GM21515 (cell line): ENCODE data around the gene E2F3.
"Not testable (repeated sequence)": the region's sequence is repeated elsewhere in the genome, so short reads cannot be mapped to it uniquely, and the experiment has no call there.

Experiments
- ATAC-seq: cut with Tn5 transposase; IDR thresholded peaks from one replicate; pipeline ENCODE4 v1.9.1; 2021; ENCODE audit not compliant: unreplicated experiment

Gene E2F3

GRCh38 chr6:20464847-20465246 is 63.2 kb downstream of the E2F3 start:
- ATAC-seq, result no peak

GRCh38 chr6:20465616-20466015 is 63.9 kb downstream of the E2F3 start:
- not testable (repeated sequence) for ATAC-seq

- ATAC-seq, result no peak
Measured at GRCh38 chr6:20467437-20467836, 65.8 kb downstream of the E2F3 start.

- ATAC-seq, result no peak
Measured at GRCh38 chr6:20468209-20468608, 66.5 kb downstream of the E2F3 start.

GRCh38 chr6:20472748-20473147 is 71.1 kb downstream of the E2F3 start:
- no peak for ATAC-seq

DNA sequence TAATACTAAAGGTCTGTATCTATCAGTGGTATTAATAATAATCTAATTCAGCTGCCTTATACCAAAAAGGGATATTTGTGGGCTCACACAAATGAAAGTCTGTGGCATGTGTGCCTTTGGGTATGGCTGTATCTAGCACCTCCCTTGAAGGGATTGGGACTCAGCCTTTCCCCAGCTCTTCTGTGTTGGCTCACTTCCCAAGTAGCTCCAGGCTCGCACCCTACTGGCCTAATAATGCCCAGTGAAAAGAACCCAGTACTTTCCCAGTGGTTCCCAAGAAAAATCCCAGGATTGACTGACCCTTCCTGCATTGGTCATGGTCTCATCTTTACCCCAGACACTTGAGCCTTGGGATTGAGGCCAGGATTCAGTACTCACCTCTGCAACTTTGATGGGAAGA is 71.8 kb downstream of the E2F3 start:
- ATAC-seq, result no peak

- no peak for ATAC-seq
Measured at GRCh38 chr6:20474874-20475542, 73.3 kb downstream of the E2F3 start.

DNA sequence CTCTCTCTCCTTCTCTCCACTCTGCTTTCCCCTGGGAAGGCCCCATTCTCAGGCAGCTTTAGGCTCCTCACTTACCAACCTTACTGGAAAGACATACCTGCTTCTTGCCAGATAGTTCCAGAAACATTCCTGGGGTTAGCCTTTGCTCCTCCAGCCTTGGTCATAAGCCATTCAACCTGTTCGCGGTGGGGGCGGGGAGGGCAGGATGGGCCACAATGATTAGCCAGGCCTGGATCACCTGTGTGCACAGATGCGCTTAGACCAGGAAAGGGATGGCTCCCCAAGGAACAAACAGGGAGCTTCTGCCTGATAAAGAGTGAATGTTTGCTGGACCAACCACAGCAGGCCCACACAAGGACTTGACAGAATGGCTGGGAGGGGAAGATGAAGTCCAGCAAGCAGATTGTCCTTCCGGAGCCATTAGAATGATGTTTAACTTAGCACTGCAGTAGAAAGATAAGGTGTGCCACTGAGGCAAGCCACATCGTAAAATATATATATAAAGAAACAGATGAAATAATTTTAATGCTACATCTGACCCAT is 74.9 kb downstream of the E2F3 start:
- no peak for ATAC-seq

DNA sequence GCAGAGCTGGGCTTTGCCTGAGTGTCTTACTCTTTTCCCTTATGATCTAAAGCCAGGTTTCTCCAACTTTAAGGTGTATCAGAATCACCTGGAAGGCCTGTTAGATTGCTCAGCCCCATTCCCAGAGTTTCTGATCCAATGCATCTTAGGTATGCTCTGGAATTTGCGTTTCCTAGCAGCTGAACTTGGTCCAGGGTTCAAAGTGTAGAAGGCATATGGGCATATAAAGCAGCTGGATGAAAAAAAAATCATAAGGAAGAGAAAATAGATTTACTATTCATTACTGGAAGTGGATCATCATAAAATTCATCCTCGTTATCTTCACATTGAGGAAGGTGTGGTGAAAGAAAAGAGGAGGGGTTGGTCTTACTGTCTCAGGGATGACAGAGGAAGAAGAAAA is 75.8 kb downstream of the E2F3 start:
- ATAC-seq, result no peak

DNA sequence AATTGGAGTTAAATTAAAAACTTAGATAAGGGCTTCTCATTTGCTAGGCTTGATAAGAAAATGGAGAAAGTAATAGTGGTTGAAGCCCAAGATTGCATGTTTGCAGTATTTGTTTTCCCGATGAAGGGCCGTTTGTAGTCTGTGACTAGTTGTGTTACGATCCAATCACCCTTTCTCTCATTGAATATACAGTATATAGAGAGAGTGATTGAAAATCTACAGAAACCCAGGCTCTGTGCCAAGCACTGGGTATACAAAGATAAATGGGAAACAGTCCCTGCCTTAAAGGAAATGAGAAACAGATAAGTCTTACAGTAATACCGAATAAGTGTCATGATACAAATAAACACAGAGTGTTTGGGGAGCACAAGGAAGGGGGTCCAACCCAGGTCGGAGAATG is 77.4 kb downstream of the E2F3 start:
- no peak for ATAC-seq

DNA sequence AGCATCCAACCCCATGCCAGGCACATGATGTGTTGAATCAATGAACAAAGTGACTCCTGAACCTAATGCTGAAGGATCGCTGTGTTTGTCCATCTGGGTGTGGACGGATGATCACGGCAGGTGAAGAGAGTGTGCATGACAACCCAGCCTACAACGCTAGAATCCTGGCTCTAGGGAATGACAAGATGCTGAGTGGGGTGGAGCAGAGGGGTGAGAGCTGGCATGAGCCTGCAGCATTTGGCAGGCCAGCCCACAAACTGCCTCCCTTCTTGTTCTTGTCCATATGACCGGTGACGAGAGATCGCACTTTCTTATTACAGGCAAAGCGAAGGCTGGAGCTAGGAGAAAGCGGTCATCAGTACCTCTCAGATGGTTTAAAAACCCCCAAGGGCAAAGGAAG is 77.8 kb downstream of the E2F3 start:
- ATAC-seq, result no peak

DNA sequence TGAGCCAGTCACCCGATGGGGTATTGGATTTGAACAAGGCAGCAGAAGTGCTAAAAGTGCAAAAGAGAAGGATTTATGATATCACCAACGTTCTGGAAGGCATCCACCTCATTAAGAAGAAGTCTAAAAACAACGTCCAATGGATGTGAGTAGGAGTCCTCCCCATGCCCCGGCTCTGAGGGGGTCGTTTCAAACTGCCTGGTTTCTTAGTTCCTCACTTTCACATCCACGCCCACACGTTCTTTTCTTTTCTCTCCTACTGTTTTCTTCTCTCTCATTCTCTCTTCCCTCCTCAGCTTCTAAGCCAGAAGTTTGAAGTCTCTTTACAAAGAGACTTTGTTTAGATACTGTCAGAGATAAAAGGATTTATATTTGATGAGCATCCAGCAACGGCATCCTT is 79.6 kb downstream of the E2F3 start:
- no peak for ATAC-seq

GRCh38 chr6:20483887-20484497 is 82.3 kb downstream of the E2F3 start:
- ATAC-seq, result no peak

DNA sequence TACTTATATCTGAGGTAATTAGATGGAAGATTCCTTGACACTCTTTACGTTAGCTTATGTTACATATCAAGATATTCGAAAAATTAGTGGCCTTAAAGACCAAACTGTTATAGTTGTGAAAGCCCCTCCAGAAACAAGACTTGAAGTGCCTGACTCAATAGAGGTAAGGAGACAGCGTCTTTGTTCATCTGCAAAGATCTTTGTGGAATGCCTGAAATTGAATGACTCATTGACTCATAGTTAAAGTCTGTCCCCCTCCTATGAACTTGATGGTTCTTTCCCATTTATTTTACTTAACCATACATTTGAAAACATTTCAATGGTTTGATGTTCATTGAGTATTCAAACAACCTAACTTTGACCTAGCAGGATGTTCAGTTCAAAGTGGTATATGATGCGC is 85.0 kb downstream of the E2F3 start:
- no peak for ATAC-seq

DNA sequence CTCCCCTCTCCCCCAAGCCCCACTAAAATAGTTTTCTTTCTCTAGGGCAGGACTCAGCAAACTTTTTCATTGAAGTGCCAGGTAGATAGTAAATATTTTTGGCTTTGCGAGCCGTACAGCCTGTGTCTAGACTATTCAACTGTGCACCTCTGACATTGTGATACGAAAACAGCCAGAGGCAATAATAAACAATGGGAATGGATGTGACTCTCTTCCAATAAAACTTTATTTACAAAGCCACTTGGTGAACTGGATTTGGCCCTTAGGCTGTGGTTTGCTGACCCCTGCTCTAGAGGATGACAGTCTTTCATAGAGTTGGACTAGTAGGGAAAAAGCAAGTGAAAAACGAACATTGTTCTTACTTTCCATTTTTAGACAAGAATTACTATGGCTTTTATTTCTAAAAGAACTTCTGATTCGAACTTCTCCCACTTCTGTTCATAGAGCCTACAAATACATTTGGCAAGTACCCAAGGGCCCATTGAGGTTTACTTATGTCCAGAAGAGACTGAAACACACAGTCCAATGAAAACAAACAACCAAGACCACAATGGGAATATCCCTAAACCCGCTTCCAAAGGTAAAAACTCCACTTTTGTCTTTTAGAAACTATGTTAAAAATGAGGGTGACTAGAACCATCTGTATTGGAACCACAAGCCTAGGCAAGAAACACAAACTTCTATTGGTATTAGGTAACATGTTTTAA is 86.1 kb downstream of the E2F3 start:
- no peak for ATAC-seq

DNA sequence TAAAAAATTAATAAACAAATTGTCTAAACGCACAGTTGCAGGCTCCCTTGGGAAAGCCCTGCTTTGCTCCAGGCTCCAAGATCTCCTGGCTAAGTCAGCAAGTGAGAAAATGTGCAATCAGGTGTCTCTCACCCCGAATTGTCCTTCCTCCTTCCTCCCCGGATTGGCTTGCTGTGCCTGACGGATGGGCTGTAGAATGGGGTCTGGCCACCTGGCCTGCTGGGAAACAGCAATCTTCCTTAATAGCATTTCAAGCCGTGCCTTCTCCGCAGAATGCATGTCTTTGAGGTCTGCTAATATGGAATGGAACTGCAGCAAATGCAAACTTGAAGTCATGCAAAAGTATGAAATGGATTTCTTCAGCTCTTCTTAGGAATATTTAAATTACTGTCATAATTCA is 88.9 kb downstream of the E2F3 start:
- no peak for ATAC-seq

- no peak for ATAC-seq
Measured at GRCh38 chr6:20492099-20492498, 90.4 kb downstream of the E2F3 start.

DNA sequence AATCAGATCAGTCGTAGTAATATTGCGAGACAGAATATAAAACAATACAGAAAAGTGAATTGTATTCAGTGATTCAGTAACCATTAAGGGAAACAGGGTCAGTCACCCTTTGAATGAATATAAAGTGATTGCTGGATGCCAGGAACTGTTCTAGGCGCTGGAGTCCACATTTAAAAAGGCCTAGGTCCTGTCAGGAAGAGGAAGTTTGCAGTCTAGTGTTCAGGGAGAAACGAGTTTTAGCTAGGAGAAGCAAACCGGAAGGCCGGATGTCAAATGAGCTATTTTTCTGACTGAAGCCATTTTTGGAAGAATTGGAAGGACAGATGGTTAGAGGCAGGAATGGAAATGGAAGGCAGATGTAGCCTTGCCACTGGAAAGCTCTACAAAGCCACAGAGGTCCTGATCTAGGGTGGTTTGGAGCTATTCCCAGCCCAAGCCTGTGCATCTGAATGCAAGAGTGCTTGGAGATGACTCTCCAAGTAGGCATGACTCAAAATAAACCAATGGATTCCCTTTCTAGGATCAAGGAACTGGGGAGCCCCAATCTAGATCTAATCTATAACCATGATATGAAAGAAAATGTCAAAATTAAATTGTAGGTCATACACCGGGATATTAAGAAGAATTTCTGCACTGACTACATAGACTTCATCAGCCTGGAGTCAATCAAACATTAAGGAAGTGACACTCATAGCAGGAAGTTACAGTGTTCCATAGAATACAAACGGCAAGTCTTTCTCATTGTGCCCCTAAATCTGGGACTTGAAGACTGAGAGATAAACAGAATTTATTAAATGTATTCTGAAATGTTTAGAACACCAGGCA is 95.7 kb downstream of the E2F3 start:
- ATAC-seq, result no peak

DNA sequence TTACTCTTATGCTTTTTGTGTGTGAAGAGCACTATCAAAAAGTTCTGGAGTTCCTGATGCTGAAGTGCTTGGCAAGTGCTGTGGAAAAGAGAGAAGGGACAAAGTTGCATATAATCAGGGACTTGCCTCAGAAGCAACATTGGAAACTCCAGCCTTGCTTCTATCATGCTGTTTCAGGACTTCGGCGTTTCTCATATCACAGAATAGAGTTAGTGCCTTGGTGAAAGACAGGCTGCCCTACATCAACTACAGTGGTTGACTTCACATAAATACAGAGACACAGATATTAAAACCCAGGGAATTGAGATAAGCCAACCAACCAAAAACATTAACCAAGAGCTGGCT is 96.3 kb downstream of the E2F3 start:
- ATAC-seq, result no peak

- no peak for ATAC-seq
Measured at GRCh38 chr6:20509212-20509611, 107.5 kb downstream of the E2F3 start.

DNA sequence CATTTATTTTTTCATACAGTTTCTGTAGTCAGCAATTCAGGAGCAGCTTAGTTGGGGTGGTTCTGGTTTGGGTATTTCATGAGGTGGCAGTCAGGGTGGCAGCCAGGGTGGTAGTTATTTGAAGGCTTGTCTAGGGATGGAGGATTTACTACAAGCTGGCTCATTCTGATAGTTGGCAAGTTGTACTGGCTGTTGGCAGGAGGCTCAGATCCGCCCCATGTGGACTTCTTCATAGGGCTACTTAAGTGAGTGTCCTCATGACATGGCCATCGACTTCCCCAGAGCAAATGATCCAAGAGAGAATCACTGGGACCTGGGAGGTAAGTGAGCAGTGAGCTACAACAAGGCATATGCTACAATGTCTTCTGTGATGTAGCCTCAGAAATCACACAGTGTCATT is 110.2 kb downstream of the E2F3 start:
- no peak for ATAC-seq
